Activated naive CD4-positive, alpha-beta T cell treated with anti-CD3 and anti-CD28 coated beads, Interleukin-2, amount 50 U/mL, for 24 hours (primary cell): ENCODE data around the gene KMT2E.
"Not testable (repeated sequence)": the region's sequence is repeated elsewhere in the genome, so short reads cannot be mapped to it uniquely, and the experiment has no call there.

Experiments
- H3K27ac Mint-ChIP-seq: one replicate; pipeline ENCODE4 v1.8.0; 2021; ENCODE audit warnings: mild to moderate bottlenecking, mixed read lengths
- H3K27me3 Mint-ChIP-seq: one replicate; pipeline ENCODE4 v1.8.0; 2021; ENCODE audit warnings: mixed read lengths
- H3K36me3 Mint-ChIP-seq: one replicate; pipeline ENCODE4 v1.8.0; 2021; ENCODE audit warnings: mixed read lengths
- H3K4me1 Mint-ChIP-seq: one replicate; pipeline ENCODE4 v1.8.0; 2021; ENCODE audit warnings: mixed read lengths
- H3K4me3 Mint-ChIP-seq: one replicate; pipeline ENCODE4 v1.8.0; 2021; ENCODE audit warnings: mild to moderate bottlenecking, mixed read lengths
- H3K9me3 Mint-ChIP-seq: one replicate; pipeline ENCODE4 v1.8.0; 2021; ENCODE audit warnings: mixed read lengths

Gene KMT2E

DNA sequence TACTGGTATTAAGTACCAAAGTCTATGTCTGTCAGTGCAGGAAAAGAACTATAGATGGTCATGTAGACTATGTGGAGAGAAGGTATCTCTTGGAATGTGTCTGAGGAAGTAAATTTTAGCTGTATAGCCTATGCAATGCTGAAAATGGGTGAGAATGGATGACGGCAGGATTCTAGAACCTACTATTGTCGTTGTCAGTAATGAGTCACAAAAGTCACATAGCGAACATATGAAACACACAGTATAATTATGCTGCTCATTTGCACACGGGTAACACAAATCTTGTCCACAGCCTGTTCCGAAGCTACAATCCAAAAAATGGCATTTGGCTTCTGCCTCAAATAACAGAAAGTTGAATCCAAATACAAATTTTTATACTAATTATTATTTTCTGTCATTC is 33.6 kb upstream of the KMT2E start:
- Mint-ChIP-seq H3K36me3 (peaks cover 1% of the 10 kb centered on the region), H3K4me1 (peaks cover 39% of the 10 kb centered on the region)

DNA sequence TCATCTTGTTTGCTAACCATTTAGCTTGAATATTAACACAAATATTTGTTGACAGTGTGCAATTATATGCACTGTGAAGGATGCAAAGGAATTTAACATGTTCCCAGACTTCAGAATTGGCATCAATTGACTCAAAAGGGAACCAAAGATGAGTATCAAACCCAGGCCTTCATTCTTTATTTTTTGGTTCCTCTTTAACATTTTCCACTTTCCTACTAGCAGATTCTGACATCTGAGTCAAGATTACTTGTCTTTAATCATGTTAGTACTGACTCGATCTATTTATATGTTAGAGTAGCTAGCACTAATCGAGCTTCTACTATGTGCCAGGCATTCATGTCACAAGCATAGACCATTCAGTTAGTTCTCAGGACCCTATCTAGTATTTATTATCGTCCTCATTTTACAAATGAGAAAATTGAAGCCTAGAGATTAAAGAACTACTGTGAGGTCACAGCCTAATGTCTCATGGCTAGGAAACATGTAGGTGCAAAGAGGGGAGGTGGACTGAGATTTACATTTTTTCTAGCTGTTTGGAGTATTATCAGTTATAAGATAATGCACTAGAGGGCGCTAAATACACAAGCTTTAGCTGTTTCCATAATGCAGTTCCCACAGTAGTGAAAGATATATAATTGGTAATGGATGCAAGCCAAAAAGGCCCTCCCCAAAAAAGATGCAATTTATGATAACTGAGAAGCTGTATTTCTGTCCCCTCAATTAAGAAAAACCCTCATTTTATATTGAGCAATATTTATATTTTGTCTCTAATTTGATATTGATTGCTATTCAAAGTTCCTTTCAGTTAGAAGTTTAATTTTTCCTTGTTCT is 32.9 kb upstream of the KMT2E start:
- H3K27ac Mint-ChIP-seq: no peak overlapping the region
- H3K27me3 Mint-ChIP-seq: no peaks in the 10 kb centered on the region
- H3K36me3 Mint-ChIP-seq: peaks cover 1% of the 10 kb centered on the region
- no peaks in the 10 kb centered on the region for H3K9me3 Mint-ChIP-seq
- no peak overlapping the region for H3K4me3 Mint-ChIP-seq
- peaks cover 44% of the 10 kb centered on the region for H3K4me1 Mint-ChIP-seq

More for the DNA sequence above, 33.6 kb upstream of the KMT2E start:
- Mint-ChIP-seq H3K9me3 (no peaks in the 10 kb centered on the region), H3K27ac (no peak overlapping the region), H3K27me3 (no peaks in the 10 kb centered on the region), H3K4me3 (no peak overlapping the region)

DNA sequence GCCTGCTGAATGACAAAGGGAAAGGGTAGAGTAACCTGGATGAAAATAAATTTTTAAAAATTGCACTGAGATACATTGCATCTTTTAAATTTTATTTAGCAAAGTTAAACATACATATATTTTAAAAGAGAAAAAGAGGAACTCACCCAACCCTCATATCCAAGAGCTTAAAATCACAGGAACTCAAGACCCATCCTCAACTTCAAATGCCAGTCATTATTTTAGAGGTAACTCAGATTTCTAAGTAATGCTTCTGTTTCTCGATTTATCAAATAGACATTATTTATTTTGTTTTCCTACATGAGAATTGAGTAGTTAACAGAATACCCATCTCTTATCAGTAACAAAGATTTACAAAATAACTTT is 32.4 kb upstream of the KMT2E start:
- Mint-ChIP-seq H3K27ac (no peak overlapping the region), H3K4me1 (peaks cover 50% of the 10 kb centered on the region), H3K27me3 (no peaks in the 10 kb centered on the region), H3K9me3 (no peaks in the 10 kb centered on the region), H3K4me3 (peak overlapping the region; percentile 30), H3K36me3 (peaks cover 1% of the 10 kb centered on the region)

- Mint-ChIP-seq H3K9me3 (no peaks in the 10 kb centered on the region), H3K27ac (peak overlapping the region; percentile 99), H3K36me3 (peaks cover 1% of the 10 kb centered on the region), H3K4me1 (peaks cover 55% of the 10 kb centered on the region), H3K27me3 (no peaks in the 10 kb centered on the region), H3K4me3 (peak overlapping the region; percentile 92)
Observed at GRCh38 chr7:104982308-104983075, 31.5 kb upstream of the KMT2E start.

- H3K4me1 Mint-ChIP-seq: peaks cover 55% of the 10 kb centered on the region
- peaks cover 1% of the 10 kb centered on the region for H3K36me3 Mint-ChIP-seq
- peak overlapping the region; percentile 99 for H3K27ac Mint-ChIP-seq
- H3K4me3 Mint-ChIP-seq: peak overlapping the region; percentile 92
- no peaks in the 10 kb centered on the region for H3K27me3 Mint-ChIP-seq
- H3K9me3 Mint-ChIP-seq: no peaks in the 10 kb centered on the region
Observed at GRCh38 chr7:104983076-104983577, 30.9 kb upstream of the KMT2E start.

GRCh38 chr7:104983578-104984539 is 30.1 kb upstream of the KMT2E start:
- peak overlapping the region; percentile 99 for H3K27ac Mint-ChIP-seq
- H3K27me3 Mint-ChIP-seq: no peaks in the 10 kb centered on the region
- H3K36me3 Mint-ChIP-seq: peaks cover 2% of the 10 kb centered on the region
- H3K4me3 Mint-ChIP-seq: peak overlapping the region; percentile 92
- peaks cover 55% of the 10 kb centered on the region for H3K4me1 Mint-ChIP-seq
- H3K9me3 Mint-ChIP-seq: no peaks in the 10 kb centered on the region

DNA sequence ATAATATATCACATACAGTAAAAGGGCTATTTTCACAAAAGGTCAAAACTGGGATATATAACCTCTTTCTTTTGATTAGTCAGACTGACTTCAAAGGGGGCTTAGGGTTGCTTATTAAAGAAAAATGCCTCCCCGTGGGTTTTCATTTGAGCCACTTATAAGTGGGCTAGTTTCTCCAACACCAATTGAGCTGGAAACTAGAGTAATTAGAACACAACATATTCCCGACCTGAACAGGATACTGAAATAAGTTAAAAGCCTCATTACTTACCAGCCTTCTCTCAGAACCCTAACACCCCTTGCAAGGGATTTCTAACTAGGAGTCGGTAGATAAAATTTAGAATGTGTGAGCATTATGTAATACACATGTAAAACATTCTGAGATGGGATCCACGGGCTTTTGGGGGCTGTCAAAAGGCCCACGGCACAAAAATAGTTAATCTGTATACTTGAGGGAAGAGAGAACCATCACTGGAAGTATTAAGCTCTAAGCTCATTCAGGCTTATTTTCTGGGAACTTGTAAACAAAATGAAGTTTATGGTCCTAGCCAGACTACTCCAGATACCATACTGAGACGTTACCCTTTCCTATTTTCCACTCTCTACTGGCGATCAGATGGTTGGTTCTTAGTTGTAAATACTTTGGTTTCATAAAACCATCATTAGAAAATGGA is 29.3 kb upstream of the KMT2E start:
- Mint-ChIP-seq H3K27me3 (no peaks in the 10 kb centered on the region), H3K4me1 (peaks cover 55% of the 10 kb centered on the region), H3K9me3 (no peaks in the 10 kb centered on the region), H3K36me3 (peaks cover 3% of the 10 kb centered on the region), H3K27ac (peak overlapping the region; percentile 99), H3K4me3 (peak overlapping the region; percentile 92)

DNA sequence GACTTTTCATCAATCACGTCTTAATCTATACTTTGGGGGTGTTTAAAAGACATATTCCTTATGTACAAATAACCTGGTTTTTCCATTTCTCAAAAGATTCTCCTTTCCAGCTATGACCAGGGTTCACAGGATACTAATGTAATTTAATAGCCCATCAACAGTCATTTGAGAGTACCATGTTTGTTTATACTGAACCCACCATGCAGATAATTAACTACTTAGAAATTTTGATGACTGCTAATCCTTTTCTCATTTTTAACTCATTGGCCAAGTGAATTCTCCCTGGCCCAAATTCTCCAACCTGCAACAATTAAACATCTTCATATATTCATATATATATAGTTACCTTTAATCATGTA is 28.8 kb upstream of the KMT2E start:
- Mint-ChIP-seq H3K27ac (peak overlapping the region; percentile 99), H3K4me3 (peak overlapping the region; percentile 92), H3K9me3 (no peaks in the 10 kb centered on the region), H3K4me1 (peaks cover 55% of the 10 kb centered on the region), H3K36me3 (peaks cover 3% of the 10 kb centered on the region), H3K27me3 (no peaks in the 10 kb centered on the region)

- H3K9me3 Mint-ChIP-seq: no peaks in the 10 kb centered on the region
- H3K27me3 Mint-ChIP-seq: no peaks in the 10 kb centered on the region
- peaks cover 46% of the 10 kb centered on the region for H3K4me1 Mint-ChIP-seq
- peaks cover 3% of the 10 kb centered on the region for H3K36me3 Mint-ChIP-seq
- H3K27ac Mint-ChIP-seq: peak overlapping the region; percentile 62
- no peak overlapping the region for H3K4me3 Mint-ChIP-seq
Observed at GRCh38 chr7:104986628-104987259, 27.3 kb upstream of the KMT2E start.

- peaks cover 45% of the 10 kb centered on the region for H3K4me1 Mint-ChIP-seq
- H3K27ac Mint-ChIP-seq: peak overlapping the region; percentile 83
- H3K4me3 Mint-ChIP-seq, H3K9me3 Mint-ChIP-seq, H3K36me3 Mint-ChIP-seq, H3K27me3 Mint-ChIP-seq: not testable (repeated sequence)
Observed at GRCh38 chr7:104987403-104987802, 26.6 kb upstream of the KMT2E start.

GRCh38 chr7:104990983-104991382 is 23.0 kb upstream of the KMT2E start:
- H3K9me3 Mint-ChIP-seq: no peaks in the 10 kb centered on the region
- peaks cover 51% of the 10 kb centered on the region for H3K4me1 Mint-ChIP-seq
- H3K27me3 Mint-ChIP-seq: no peaks in the 10 kb centered on the region
- peaks cover 2% of the 10 kb centered on the region for H3K36me3 Mint-ChIP-seq
- H3K27ac Mint-ChIP-seq: peak overlapping the region; percentile 51
- H3K4me3 Mint-ChIP-seq: no peak overlapping the region

DNA sequence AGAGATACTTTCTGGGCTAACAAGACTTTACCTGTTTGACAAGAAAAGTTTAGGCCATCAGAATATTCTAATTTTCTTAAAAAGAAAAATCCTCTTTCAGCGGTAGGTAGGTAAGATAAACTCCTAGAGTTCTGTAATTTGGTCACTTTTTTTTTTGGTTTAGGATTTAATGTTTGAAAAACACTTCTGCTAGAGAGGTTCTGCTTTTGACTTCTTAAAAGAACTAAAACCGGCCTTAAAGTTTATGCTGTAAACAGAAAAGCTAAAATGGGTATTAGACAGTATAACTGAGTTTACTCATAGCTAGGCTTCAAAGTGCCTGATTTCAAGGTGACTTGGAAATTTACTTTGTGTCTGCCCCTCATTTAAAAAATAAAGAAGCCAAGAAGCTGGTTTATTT is 21.7 kb upstream of the KMT2E start:
- Mint-ChIP-seq H3K27me3 (no peaks in the 10 kb centered on the region), H3K27ac (peak overlapping the region; percentile 17), H3K9me3 (no peaks in the 10 kb centered on the region), H3K4me3 (no peak overlapping the region), H3K4me1 (peaks cover 51% of the 10 kb centered on the region), H3K36me3 (peaks cover 3% of the 10 kb centered on the region)

DNA sequence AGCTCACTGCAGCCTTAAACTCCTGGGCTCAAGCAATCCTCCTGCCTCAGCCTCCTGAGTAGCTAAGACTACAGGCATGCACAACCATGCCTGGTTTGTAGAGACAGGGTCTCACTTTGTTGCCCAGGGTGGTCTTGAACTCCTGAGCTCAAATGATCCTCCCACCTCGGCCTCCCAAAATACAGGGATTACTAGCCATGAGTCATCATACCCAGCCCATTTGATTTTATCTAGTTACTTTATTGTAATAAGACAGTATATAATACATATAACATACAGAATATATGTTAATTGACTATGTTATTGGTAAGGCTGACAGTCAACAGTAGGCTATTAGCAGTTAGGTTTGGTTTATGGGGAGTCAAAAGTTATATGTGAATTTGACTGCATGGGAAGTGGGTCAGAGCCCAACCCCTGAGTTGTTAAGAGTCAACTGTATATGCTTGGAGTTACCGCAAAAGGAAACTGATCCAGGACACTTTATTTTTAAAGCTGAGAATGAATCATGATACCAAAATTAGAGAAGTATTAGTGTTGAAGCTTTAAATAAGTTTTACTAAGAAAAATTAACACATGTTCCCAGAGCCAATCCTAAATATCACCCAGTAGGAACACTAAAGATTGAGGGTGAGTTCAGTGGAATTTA is 20.7 kb upstream of the KMT2E start:
- Mint-ChIP-seq H3K4me3 (no peak overlapping the region), H3K4me1 (peaks cover 60% of the 10 kb centered on the region), H3K27me3 (no peaks in the 10 kb centered on the region), H3K27ac (peak overlapping the region; percentile 32), H3K36me3 (peaks cover 3% of the 10 kb centered on the region), H3K9me3 (no peaks in the 10 kb centered on the region)
